ENCODE measurements around the gene MYZAP. TPM values are rescaled to one million over a fixed set of nuclear protein-coding genes. Genes with fewer than 3 reads are reported as not detected.

Gene MYZAP
- polyA plus RNA-seq, 1 of the 3 experiments (the other 2 are of a cell fraction): 0.07 TPM

DNA sequence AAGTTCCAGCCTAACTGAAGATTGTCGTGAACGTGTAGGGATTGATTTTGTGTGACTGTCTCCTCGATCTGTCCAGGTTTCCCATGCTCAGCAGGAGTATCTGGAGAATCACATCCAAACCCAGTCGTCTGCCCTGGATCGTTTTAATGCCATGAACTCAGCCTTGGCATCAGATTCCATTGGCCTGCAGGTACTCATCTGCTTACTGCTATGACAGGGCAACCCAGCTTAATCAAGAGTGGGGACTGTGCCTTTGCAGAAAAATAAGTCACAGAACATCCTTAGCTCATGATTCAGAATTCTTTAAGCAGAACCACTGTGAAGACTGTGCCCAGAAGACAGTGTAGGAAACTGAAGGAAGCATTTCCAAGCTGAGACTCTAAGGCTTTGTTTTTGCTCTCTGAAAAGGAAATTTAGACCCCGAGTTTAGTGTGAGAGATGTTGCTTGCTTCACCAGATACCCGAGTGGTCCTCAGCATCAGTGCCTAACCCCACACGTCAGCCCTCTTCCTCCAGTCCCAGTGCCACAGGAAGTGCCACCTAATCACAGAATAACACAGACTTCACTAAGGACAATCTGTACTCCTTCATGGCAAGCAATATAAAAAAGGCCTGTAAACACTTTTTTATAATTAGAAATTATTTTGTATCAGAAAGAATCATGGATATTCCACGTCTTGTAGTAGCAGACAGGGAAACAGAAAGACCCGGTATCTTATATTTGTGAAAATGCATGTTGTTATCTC, 34.2 kb downstream of the MYZAP start:
- ChIA-PET POLR2A (interaction anchor here (0.9 kb wide), 1 partner anchor 80 kb away, joined by 3 read pairs; the partner anchor contains the start of gene POLR2M), CTCF (interaction anchor here (1.1 to 2.4 kb wide), 4 partner anchors 14 to 107 kb away, joined by 3 to 8 read pairs (median 7); no protein-coding TSS in a partner anchor)
- WGBS (ENCODE audit: low lambda C conversion rate): 43% methylated on average over 10 of the region's 10 CpGs

More for the DNA sequence above, 34.2 kb downstream of the MYZAP start:
- no peaks in the 10 kb centered on the region for H3F3A ChIP-seq (replicated peaks; ENCODE audit: insufficient read depth)
- H2AFZ ChIP-seq (ENCODE audit: low read depth): no peak overlapping the region
- no peak overlapping the region for H3K4me3 ChIP-seq (ENCODE audit: low read depth in 2 of 2, low read length in 1 of 2)
- no peaks in the 10 kb centered on the region for H4K20me1 ChIP-seq (ENCODE audit: insufficient read depth)
- H3K4me2 ChIP-seq: no peak overlapping the region
- no peaks in the 10 kb centered on the region for H3K9me3 ChIP-seq
- no peak overlapping the region for H3K27ac ChIP-seq (ENCODE audit: low read depth in 2 of 2, low read length in 1 of 2)
- H3K9ac ChIP-seq: no peak overlapping the region
- H3K79me2 ChIP-seq (ENCODE audit: insufficient read depth): no peaks in the 10 kb centered on the region
- no peaks in the 10 kb centered on the region for H3K9me2 ChIP-seq
- no peak for DNase-seq
- TF ChIP-seq, protein P1, sequence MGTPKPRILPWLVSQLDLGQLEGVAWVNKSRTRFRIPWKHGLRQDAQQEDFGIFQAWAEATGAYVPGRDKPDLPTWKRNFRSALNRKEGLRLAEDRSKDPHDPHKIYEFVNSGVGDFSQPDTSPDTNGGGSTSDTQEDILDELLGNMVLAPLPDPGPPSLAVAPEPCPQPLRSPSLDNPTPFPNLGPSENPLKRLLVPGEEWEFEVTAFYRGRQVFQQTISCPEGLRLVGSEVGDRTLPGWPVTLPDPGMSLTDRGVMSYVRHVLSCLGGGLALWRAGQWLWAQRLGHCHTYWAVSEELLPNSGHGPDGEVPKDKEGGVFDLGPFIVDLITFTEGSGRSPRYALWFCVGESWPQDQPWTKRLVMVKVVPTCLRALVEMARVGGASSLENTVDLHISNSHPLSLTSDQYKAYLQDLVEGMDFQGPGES (IDR thresholded peaks at IDR 0.05; ENCODE audit: low read depth, low read length): no peak
- TF ChIP-seq RAD21 (IDR thresholded peaks at IDR 0.05; ENCODE audit: low read length) (no peak), SMC3 (IDR thresholded peaks at IDR 0.05; ENCODE audit: low read depth, low read length) (no peak), CHD2 (IDR thresholded peaks at IDR 0.05; ENCODE audit: low read length, partially characterized antibody) (no peak), NRF1 (IDR thresholded peaks at IDR 0.05; ENCODE audit: low read depth, low read length) (no peak), RXRA (IDR thresholded peaks at IDR 0.05; ENCODE audit: borderline replicate concordance, low read depth) (no peak), RFX5 (IDR thresholded peaks at IDR 0.05; ENCODE audit: low read length) (no peak)
- TF ChIP-seq, protein P2, sequence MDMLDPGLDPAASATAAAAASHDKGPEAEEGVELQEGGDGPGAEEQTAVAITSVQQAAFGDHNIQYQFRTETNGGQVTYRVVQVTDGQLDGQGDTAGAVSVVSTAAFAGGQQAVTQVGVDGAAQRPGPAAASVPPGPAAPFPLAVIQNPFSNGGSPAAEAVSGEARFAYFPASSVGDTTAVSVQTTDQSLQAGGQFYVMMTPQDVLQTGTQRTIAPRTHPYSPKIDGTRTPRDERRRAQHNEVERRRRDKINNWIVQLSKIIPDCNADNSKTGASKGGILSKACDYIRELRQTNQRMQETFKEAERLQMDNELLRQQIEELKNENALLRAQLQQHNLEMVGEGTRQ (IDR thresholded peaks at IDR 0.05; ENCODE audit: borderline replicate concordance, low read depth, low read length): no peak
- TF ChIP-seq, protein P3, sequence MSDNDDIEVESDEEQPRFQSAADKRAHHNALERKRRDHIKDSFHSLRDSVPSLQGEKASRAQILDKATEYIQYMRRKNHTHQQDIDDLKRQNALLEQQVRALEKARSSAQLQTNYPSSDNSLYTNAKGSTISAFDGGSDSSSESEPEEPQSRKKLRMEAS (IDR thresholded peaks at IDR 0.05; ENCODE audit: low read depth): no peak
- TF ChIP-seq, protein P4, sequence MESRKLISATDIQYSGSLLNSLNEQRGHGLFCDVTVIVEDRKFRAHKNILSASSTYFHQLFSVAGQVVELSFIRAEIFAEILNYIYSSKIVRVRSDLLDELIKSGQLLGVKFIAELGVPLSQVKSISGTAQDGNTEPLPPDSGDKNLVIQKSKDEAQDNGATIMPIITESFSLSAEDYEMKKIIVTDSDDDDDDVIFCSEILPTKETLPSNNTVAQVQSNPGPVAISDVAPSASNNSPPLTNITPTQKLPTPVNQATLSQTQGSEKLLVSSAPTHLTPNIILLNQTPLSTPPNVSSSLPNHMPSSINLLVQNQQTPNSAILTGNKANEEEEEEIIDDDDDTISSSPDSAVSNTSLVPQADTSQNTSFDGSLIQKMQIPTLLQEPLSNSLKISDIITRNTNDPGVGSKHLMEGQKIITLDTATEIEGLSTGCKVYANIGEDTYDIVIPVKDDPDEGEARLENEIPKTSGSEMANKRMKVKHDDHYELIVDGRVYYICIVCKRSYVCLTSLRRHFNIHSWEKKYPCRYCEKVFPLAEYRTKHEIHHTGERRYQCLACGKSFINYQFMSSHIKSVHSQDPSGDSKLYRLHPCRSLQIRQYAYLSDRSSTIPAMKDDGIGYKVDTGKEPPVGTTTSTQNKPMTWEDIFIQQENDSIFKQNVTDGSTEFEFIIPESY (IDR thresholded peaks at IDR 0.05; ENCODE audit: borderline replicate concordance, low read depth): no peak
- TF ChIP-seq, protein P5, sequence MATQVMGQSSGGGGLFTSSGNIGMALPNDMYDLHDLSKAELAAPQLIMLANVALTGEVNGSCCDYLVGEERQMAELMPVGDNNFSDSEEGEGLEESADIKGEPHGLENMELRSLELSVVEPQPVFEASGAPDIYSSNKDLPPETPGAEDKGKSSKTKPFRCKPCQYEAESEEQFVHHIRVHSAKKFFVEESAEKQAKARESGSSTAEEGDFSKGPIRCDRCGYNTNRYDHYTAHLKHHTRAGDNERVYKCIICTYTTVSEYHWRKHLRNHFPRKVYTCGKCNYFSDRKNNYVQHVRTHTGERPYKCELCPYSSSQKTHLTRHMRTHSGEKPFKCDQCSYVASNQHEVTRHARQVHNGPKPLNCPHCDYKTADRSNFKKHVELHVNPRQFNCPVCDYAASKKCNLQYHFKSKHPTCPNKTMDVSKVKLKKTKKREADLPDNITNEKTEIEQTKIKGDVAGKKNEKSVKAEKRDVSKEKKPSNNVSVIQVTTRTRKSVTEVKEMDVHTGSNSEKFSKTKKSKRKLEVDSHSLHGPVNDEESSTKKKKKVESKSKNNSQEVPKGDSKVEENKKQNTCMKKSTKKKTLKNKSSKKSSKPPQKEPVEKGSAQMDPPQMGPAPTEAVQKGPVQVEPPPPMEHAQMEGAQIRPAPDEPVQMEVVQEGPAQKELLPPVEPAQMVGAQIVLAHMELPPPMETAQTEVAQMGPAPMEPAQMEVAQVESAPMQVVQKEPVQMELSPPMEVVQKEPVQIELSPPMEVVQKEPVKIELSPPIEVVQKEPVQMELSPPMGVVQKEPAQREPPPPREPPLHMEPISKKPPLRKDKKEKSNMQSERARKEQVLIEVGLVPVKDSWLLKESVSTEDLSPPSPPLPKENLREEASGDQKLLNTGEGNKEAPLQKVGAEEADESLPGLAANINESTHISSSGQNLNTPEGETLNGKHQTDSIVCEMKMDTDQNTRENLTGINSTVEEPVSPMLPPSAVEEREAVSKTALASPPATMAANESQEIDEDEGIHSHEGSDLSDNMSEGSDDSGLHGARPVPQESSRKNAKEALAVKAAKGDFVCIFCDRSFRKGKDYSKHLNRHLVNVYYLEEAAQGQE (IDR thresholded peaks at IDR 0.05; ENCODE audit: low read depth, low read length): no peak
- H3K4me1 ChIP-seq (ENCODE audit: control insufficient read depth in 1 of 2, insufficient read depth in 2 of 2, low read depth in 1 of 2, low read length in 1 of 2): peaks cover 0 to 16% of the 10 kb centered on the region in 2 experiments; a peak in 2 of 4 replicates
- H3K27me3 ChIP-seq (ENCODE audit: insufficient read depth): no peaks in the 10 kb centered on the region
- no peaks in the 10 kb centered on the region for H3K36me3 ChIP-seq (replicated peaks in 1 of 2; ENCODE audit: control insufficient read depth in 1 of 2, insufficient read depth in 2 of 2, low read length in 1 of 2)

Data from SK-N-SH (cell line).